Breast epithelium (tissue), 3 donors: ENCODE data around the gene KPNA4.

Source experiments
- POLR2A ChIP-seq: fragments of 450-650 bp; IDR thresholded peaks from one replicate; pipeline ENCODE4 v1.6.1; 2016; ENCODE audit warnings: antibody characterized with exemption, mild to moderate bottlenecking, moderate library complexity
- POLR2AphosphoS5 ChIP-seq, 3 donors: sonication (generic); formaldehyde crosslinking; IDR thresholded peaks; one replicate each; pipeline ENCODE4 v1.6.1; 2017; ENCODE audit warnings: antibody characterized with exemption in 3 of 3
- TF ChIP-seq, protein P1 (sequence below), 3 donors: fragments of 450-650 bp; IDR thresholded peaks; one replicate each; pipeline ENCODE4 v1.5.1; 2016 to 2017; ENCODE audit warnings: antibody characterized with exemption in 3 of 3, mild to moderate bottlenecking in 3 of 3, moderate library complexity in 3 of 3

DNA sequence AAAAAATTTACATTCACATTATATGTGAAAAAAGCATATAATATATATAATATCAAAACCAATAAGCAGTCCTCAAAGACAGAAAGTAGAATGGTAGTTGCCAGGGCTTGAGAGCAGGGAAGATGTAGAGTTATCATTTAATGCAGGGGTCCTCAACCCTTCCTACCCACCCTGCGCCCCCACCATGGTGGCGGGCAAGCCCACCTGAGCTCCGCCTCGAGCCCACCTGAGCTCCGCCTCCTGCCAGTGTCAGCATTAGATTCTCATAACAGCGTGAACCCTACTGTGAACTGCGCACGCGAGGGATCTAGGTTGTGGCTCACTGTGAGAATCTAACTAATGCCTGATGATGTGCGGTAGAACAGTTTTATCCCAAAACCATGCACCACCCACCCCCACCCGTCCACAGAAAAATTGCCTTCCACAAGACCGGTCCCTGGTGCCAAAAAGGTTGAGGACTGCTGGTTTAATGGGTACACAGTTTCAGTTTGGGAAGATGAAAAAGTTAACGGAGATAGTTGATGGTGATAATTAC is 118.8 kb downstream of the KPNA4 start:
- TF ChIP-seq, protein P1, sequence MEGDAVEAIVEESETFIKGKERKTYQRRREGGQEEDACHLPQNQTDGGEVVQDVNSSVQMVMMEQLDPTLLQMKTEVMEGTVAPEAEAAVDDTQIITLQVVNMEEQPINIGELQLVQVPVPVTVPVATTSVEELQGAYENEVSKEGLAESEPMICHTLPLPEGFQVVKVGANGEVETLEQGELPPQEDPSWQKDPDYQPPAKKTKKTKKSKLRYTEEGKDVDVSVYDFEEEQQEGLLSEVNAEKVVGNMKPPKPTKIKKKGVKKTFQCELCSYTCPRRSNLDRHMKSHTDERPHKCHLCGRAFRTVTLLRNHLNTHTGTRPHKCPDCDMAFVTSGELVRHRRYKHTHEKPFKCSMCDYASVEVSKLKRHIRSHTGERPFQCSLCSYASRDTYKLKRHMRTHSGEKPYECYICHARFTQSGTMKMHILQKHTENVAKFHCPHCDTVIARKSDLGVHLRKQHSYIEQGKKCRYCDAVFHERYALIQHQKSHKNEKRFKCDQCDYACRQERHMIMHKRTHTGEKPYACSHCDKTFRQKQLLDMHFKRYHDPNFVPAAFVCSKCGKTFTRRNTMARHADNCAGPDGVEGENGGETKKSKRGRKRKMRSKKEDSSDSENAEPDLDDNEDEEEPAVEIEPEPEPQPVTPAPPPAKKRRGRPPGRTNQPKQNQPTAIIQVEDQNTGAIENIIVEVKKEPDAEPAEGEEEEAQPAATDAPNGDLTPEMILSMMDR (IDR thresholded peaks at IDR 0.05): no peak
- TF ChIP-seq POLR2A (no peak), POLR2AphosphoS5 (IDR thresholded peaks at IDR 0.05) (no peak)
